Prostate gland (tissue), 2 donors: Measurements from ENCODE around the gene TPST1. TPM values are rescaled to one million over a fixed set of nuclear protein-coding genes. Genes with fewer than 3 reads are reported as not detected.

Experiments used
- DNase-seq: peaks from one replicate; pipeline ENCODE4 v3.0.0-alpha.2; 2019; ENCODE audit warnings: low spot score
- H3K27ac ChIP-seq, 2 donors: fragments of 200-600 bp; sonication (generic); 2 replicates each; pipeline ENCODE4 v1.5.1; 2017 to 2019
- H3K27me3 ChIP-seq: fragments of 200-600 bp; sonication (generic); replicated peaks from 2 replicates; pipeline ENCODE4 v1.5.1; 2019; ENCODE audit not compliant: insufficient read depth
- H3K36me3 ChIP-seq, 2 donors: fragments of 200-600 bp; sonication (generic); 1 replicate in 1 of 2; 2 replicates in 1 of 2; pipeline versions ENCODE4 v1.5.1 to v1.8.1; 2017 to 2019
- H3K4me1 ChIP-seq: fragments of 200-600 bp; sonication (generic); replicated peaks from 2 replicates; pipeline ENCODE4 v1.5.1; 2019
- H3K4me3 ChIP-seq, 2 donors: fragments of 200-600 bp; sonication (generic); 2 replicates each; pipeline ENCODE4 v1.5.1; 2017 to 2019
- H3K9me3 ChIP-seq: fragments of 200-600 bp; sonication (generic); 2 replicates; pipeline ENCODE4 v1.5.1; 2017
- CTCF ChIP-seq, 4 experiments: fragments of 200-600 bp in 2 of 4; fragments of 450-650 bp in 2 of 4; sonication (generic) in 2 of 4; IDR thresholded peaks; 1 replicate in 3 of 4; 2 replicates in 1 of 4; pipeline ENCODE4 v1.5.1; 2016 to 2019; ENCODE audit warnings: antibody characterized with exemption in 4 of 4, mild to moderate bottlenecking in 2 of 4, moderate library complexity in 2 of 4
- POLR2A ChIP-seq: fragments of 450-650 bp; IDR thresholded peaks from one replicate; pipeline ENCODE4 v1.6.1; 2016; ENCODE audit warnings: antibody characterized with exemption, mild to moderate bottlenecking
- POLR2AphosphoS5 ChIP-seq: sonication (generic); formaldehyde crosslinking; IDR thresholded peaks from one replicate; pipeline ENCODE4 v1.6.1; 2017; ENCODE audit warnings: antibody characterized with exemption
- WGBS: methylation state at CpG from one replicate; pipeline ENCODE4 v1.1.5; 2018; 5-methylcytosine and 5-hydroxymethylcytosine counted together
- intact Hi-C: fragments of 100-400 bp; cut with DNase I; formaldehyde crosslinking; loops from one replicate; pipeline ENCODE4 v1.14.2; 2022
- total RNA-seq, 2 donors: library from RNA; depleted of rRNA; stranded (reverse); fragments of >200 nt; gene quantifications; one replicate each; pipeline ENCODE4 v1.1.0, GENCODE V29; 2016

Gene TPST1
- total RNA-seq, 2 donors from 2014 or later: 9.9 to 21.4 TPM

- TF ChIP-seq CTCF (IDR thresholded peaks at IDR 0.05): no peak
- no peak for TF ChIP-seq POLR2A
- no peak for TF ChIP-seq POLR2AphosphoS5
These were observed 6.2 kb upstream of the TPST1 start for GRCh38 chr7:66198956-66199355.

GRCh38 chr7:66202441-66202840 lies 2.7 kb upstream of the TPST1 start:
- no peaks in the 10 kb centered on the region for H3K27me3 ChIP-seq
- 55% methylated on average over 8 of the region's 8 CpGs for WGBS
- no peak for TF ChIP-seq POLR2A
- no peak for TF ChIP-seq CTCF (IDR thresholded peaks at IDR 0.05)
- no peak for TF ChIP-seq POLR2AphosphoS5
- H3K9me3 ChIP-seq: no peaks in the 10 kb centered on the region
- no peaks in the 10 kb centered on the region for H3K4me1 ChIP-seq
- no peak overlapping the region for H3K4me3 ChIP-seq
- DNase-seq: no peak
- no peak overlapping the region for H3K27ac ChIP-seq
- no peaks in the 10 kb centered on the region for H3K36me3 ChIP-seq
- intact Hi-C loops: loop anchor here (10.0 kb wide), 1 partner anchor 132 kb away; no protein-coding TSS in a partner anchor

More at GRCh38 chr7:66198956-66199355, 6.2 kb upstream of the TPST1 start:
- Histone ChIP-seq H3K9me3 (no peaks in the 10 kb centered on the region), H3K36me3 (no peaks in the 10 kb centered on the region), H3K4me3 (no peak overlapping the region), H3K4me1 (no peaks in the 10 kb centered on the region), H3K27me3 (no peaks in the 10 kb centered on the region), H3K27ac (no peak overlapping the region)
- WGBS: 95% methylated on average over 4 of the region's 4 CpGs
- intact Hi-C loops: no loop called here
- no peak for DNase-seq

GRCh38 chr7:66205741-66206090 lies 582 bp downstream of the TPST1 start:
- DNase-seq: no peak
- H3K27ac ChIP-seq: peak overlapping the region; percentile 64 to 79
- H3K27me3 ChIP-seq: no peaks in the 10 kb centered on the region
- TF ChIP-seq CTCF (IDR thresholded peaks at IDR 0.05) (no peak), POLR2AphosphoS5 (no peak), POLR2A (no peak)
- WGBS: 3% methylated on average over 22 of the region's 22 CpGs
- H3K4me1 ChIP-seq: no peaks in the 10 kb centered on the region
- no peaks in the 10 kb centered on the region for H3K36me3 ChIP-seq
- H3K9me3 ChIP-seq: no peaks in the 10 kb centered on the region
- H3K4me3 ChIP-seq: peak overlapping the region; percentile 67 to 98
- intact Hi-C loops: loop anchor here (2.0 to 10.0 kb wide), 3 partner anchors 57 to 287 kb away; no protein-coding TSS in a partner anchor

- no peak for DNase-seq
- 28% methylated on average over 12 of the region's 12 CpGs for WGBS
- peak overlapping the region; percentile 67 to 98 for H3K4me3 ChIP-seq
- no peaks in the 10 kb centered on the region for H3K4me1 ChIP-seq
- intact Hi-C loops: loop anchor here (5.0 to 10.0 kb wide), 2 partner anchors 128 to 286 kb away; no protein-coding TSS in a partner anchor
- no peak for TF ChIP-seq CTCF (IDR thresholded peaks at IDR 0.05)
- TF ChIP-seq POLR2A: no peak
- no peak for TF ChIP-seq POLR2AphosphoS5
- H3K9me3 ChIP-seq: no peaks in the 10 kb centered on the region
- no peaks in the 10 kb centered on the region for H3K27me3 ChIP-seq
- no peaks in the 10 kb centered on the region for H3K36me3 ChIP-seq
- peak overlapping the region; percentile 64 to 79 for H3K27ac ChIP-seq
These were observed 1.2 kb downstream of the TPST1 start for GRCh38 chr7:66206119-66206933.

GRCh38 chr7:66206934-66207240 lies 1.8 kb downstream of the TPST1 start:
- Histone ChIP-seq H3K27me3 (no peaks in the 10 kb centered on the region), H3K4me1 (no peaks in the 10 kb centered on the region), H3K36me3 (no peaks in the 10 kb centered on the region), H3K4me3 (no peak overlapping the region), H3K9me3 (no peaks in the 10 kb centered on the region), H3K27ac (no peak overlapping the region)
- intact Hi-C loops: loop anchor here (5.0 to 10.0 kb wide), 2 partner anchors 128 to 285 kb away; no protein-coding TSS in a partner anchor
- WGBS: 19% methylated on average over 5 of the region's 5 CpGs
- no peak for DNase-seq
- TF ChIP-seq POLR2A (no peak), POLR2AphosphoS5 (no peak), CTCF (IDR thresholded peaks at IDR 0.05) (no peak)
